NT2/D1 (cell line): ENCODE data around the gene PRKCB.

Experiments used
- SUZ12 ChIP-seq: IDR thresholded peaks from 2 replicates; pipeline ENCODE4 v1.6.1; 2011; ENCODE audit not compliant: insufficient read length, insufficient read depth; ENCODE audit errors: extremely low read depth
- YY1 ChIP-seq: IDR thresholded peaks from 2 replicates; pipeline ENCODE4 v1.6.1; 2011; ENCODE audit not compliant: insufficient read length, insufficient read depth
- ZNF274 ChIP-seq: IDR thresholded peaks from 2 replicates; pipeline ENCODE4 v1.6.1; 2011; ENCODE audit warnings: mild to moderate bottlenecking, low read depth, low read length

GRCh38 chr16:23998771-23999170, 163.0 kb downstream of the PRKCB start:
- TF ChIP-seq ZNF274 (no peak), SUZ12 (no peak), YY1 (no peak)
